Fibroblast of skin of back (primary cell): ENCODE data around the gene BAK1. TPM values are rescaled to one million over a fixed set of nuclear protein-coding genes. Genes with fewer than 3 reads are reported as not detected.

Source experiments
- DNase-seq: peaks from one replicate; pipeline ENCODE4 v3.0.0-alpha.2; 2013
- polyA plus RNA-seq, 2 experiments: library from polyadenylated mRNA; unstranded; fragments of 120-200 nt; gene quantifications; one replicate each; pipeline ENCODE4 v1.2.1, GENCODE V29; 2013; ENCODE audit not compliant: insufficient read length in 2 of 2

The BAK1 gene
- polyA plus RNA-seq (2013, experiment 1 of 2; ENCODE audit: insufficient read length): 34.3 TPM
- polyA plus RNA-seq (2013, experiment 2 of 2; ENCODE audit: insufficient read length): 20.7 TPM

DNA sequence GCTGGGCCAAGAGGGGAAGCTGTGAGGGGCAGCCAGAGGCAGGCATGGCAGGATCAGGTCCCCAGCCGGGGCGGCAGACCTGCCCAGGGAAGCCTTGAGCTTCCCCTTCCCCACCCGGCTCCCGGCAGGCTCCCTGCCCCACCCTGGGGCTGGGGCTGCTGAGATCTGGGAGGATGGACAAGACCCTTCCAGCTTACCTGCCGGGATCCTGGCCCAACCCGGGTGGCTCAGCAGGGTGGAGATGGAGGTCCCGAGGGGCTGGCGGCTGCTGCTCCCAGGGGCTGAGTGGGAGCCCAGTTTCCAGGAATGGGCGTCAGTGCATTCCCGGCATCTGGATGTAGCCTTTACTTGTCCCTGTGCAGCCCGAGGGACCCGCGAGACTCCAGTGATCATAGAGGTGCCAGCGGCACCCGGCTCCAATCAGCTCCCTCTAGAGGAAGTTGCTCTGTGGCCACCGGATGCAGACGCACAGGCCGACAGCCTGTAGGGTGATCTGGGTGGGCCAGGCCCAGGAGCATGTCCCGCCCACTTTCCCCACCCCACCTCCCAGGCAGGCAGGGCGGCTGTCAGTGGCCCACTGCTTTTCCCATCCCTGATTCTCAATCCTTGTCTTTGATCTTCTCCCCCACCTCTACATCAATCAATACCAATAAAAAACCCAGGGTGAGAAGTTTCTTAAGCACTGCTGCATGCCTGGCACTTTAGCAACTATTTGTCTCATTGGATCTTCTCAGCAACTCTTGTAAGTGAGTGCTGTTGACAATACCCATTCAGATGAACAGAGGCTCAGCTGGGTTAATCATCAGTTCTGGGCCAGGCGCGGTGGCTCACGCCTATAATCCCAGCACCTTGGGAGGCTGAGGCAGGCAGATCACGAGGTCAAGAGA lies at the start of gene BAK1:
Gene BAK1, minus strand, starts transcription at position 449 of the 887 bp plus-strand sequence. CDS start 2,672 bp downstream, outside the sequence.
- DNase-seq: peak; percentile 92

DNA sequence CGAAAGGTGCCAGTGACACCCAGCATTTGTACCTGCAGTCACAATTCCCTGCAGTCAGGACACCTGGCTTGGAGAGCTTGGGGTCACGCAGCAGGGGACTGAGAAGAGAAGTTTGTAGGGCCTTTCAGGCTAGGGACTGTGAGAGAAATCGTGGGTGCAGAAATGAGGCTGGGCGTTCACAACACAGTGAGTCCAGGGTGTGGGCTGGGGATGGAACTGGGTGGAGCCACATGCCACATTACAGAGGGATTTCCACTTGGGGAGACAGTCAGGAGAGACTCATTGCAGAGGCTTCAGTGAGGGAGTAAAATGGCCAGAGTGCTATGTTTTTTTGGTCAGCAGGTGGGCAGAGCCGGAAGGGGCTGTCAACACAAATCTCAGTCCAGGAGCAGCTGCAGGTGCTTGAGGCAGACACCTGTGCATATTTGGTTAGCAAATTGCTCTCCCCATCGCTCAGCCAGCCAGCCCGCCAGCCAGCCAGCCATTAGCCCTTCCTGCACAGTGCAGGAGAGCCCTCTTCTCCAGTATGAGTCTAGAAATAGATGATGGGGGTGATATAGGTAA lies 48.4 kb upstream of the BAK1 start:
- no peak for DNase-seq

DNA sequence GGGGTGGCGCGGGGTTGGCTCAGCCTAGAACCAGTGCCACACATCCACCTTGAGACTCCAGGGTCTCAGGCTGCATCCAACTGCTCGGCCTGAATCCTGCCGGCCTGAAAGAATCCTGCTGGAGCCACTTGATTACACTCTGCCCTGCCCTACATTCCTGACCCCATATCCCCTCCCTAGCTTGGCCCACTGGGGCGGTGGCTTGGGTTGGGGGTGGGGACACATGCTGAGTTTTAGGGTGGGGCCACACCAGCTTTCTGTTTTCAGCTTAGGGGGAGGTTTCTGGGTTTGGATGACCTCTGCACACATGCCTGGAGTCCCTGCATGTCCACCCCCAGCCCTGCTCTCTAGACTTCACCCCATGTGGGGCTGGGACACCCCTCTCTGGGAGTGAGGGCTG lies 47.8 kb upstream of the BAK1 start:
- no peak for DNase-seq

DNA sequence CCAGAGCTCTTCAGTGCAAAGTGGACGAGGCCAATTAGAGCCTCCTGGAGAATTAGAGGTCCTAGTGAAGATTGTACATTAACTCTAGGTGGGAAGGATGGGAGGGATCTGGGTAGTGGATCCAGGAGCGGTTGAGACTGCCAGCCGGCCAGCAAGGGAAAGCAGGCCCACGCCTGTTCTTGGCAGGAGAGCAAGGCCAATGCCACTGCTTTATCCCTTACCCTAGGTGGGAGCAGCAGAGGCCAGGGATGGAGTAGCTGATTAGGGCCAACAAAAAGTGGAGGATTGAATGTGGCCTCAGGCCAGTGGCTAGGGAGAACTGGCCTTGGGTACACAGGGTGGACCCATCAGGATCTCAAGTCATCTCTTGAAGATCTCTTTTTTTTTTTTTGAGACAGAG lies 44.8 kb upstream of the BAK1 start:
- no peak for DNase-seq

DNA sequence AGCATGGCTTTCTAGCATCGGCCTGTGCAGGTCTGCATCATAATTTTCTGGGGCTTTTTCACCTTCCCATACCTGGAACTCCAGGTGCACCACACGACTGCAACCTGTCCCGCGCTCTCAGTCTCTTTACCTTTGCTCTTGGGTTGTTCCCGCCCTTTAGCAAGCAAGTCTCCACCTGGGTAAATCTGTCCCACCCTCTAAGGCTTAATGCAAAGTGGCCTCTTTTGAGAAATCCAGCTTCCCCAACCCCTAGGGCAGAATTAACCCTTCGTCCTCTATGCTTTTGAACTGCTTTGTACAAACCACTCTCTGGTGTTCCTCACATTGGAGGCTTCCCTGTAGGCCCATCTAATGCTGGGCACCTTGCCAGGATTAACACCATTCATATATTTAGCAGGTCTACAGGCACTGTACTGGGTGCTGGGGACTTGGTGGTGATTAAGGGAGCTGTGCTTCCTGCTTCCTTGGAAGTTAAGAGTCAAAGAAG lies 43.9 kb upstream of the BAK1 start:
- DNase-seq: no peak

DNA sequence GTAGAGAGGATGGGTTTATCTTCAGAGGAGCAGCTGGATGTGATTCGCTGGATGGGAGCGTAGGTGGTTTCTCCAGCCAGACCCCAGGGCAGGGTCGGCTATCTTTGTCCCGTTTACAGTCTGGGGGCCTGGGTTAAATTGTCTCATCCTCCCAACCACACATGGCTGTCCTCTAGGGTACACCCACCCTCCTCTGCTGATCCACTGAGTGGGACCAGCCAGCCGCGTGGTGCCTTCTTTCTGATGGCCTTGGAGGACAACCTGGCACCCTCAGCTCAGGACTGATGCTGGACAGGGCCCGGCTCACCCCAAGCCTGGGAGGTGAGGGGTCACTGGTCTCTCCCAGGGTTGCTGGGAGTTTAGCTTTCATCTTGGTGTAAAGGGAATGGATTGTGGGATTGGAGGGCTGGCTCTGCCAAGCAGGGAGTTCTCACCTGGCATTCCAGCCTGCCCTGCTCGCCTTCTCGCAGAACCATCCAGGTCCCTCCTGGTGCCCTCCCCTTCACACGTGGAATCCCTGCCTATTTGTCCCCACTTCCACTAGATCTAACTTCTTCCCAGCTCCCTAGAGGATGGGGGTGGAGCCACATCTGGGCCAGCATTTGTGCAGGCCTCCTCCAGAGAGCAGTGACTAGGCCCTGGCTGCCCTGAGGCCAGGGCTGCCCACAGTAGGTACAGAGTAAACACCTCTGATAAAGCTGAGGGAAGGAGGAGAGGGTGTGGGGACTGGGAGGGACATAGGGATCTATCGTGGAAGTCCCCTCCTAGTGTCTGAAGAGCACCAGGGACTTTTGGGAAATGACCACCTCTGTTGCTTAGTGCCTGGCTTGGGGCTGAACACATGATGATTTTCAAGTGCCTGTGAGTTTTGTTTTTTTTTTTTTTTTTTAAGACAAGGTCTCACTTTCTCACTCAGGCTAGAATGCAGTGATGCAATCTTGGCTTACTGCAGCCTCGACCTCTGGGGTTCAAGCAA lies 42.7 kb upstream of the BAK1 start:
- DNase-seq: no peak

DNA sequence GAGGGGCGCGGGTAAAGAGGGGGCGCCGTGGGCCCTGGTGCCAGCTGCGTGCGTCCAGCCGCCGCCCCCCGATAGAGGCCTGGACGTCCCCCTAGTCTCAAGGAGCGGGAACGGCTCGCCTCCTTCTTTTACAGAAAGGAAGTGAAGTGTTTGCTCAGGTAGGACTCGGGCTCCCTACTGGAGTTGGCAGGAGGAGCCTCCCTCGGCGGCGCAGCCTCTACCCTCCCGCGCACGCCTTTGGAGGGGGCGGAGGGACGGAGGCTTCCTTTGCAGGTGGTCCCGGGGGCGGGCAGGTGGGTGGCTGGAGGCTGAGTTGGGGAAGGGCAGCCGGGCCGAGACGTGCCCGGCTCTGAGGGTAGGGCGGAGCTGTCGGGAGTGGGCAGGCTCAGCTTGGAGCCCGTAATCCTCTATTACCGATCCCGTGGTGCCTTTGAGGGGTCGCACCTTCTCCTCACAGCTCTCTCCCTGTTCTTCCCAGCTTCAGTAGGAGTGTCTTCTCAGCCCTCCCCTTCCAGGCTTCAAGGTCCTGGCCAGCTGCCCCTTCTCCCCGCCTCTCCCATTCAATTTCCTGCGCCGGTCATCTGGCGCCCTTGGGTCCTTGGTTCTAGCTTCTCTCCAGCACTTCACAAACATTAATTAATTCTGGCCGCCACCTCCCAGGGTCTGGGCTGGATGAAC lies 41.8 kb upstream of the BAK1 start:
- DNase-seq: no peak

DNA sequence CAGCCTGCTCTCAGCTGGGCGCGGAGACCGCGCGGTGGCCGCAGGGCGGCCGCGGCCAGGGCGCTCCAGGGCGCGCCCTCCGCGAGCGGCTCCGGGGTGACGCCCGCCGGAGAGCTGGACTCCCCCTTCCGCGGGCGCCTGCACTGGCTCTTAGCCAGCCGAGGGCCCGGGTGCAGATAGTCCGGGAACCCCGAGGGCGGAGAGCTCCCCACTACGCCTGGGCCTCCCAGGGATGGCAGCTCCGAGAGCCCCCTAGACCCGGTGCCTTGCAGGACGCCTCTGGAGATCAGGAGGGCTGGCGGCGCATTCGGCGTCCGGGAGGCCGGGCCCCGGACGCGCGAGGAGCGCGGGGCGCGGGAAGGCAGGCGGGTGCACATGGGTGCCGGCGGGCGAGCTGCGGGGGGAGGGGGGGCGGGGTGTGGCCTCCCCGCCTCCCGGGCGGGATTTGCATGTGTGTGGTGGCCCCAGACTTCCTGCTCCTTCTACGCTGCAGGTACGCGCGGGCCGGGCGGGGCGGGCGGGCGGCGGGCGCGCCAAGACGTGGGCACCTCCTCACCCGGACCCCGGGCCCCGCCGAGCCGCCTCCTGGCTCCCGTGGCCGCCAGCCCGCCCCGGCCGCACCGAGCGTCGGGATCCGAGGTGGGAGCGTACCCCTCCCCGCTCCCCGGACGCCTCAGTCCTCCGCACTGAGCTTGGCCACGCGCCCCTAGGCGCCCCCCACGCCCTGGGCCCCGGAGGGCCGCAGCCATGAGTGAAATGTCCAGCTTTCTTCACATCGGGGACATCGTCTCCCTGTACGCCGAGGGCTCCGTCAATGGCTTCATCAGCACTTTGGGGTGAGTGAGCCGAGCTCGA lies 41.0 kb upstream of the BAK1 start, which contains the start of gene ITPR3:
Gene ITPR3, plus strand, starts transcription at position 467 of the 855 bp plus-strand sequence. Its CDS starts 281 bp downstream, at position 748.
- peak; percentile 25 for DNase-seq

DNA sequence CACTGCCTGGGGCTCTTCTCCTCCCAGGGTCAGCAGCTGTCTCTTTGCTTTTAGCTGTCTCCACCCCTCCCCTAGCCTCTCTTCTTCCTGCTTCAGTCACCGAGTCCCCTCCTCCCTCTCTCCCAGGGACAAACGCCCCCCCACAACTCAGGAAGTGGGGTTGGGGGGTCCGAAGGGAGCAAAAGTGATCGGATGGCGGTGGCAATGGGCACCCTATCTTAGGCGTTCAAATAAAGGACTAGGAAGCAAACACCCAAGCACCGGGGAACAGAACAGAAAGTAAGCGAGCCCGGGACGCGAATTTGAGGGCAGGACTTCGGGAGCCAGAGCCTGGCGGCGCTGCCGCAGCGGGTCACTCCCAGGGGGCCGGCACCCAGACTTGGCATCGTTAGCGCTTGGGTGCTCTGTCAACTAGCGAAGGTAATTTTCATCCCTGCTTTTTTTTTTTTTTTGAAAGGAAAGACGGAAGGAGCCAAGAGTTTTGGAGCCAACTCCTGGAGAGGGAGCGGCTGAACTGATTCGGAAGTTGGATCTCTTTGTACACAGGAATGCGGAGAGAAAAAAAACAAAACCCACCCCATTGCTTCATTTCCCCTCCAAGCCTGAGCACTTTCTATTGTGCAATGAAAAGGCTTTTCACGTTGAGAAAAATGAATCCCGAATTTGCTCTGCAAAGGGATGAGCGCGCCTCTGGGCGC lies 40.2 kb upstream of the BAK1 start:
- peak; percentile 25 for DNase-seq

DNA sequence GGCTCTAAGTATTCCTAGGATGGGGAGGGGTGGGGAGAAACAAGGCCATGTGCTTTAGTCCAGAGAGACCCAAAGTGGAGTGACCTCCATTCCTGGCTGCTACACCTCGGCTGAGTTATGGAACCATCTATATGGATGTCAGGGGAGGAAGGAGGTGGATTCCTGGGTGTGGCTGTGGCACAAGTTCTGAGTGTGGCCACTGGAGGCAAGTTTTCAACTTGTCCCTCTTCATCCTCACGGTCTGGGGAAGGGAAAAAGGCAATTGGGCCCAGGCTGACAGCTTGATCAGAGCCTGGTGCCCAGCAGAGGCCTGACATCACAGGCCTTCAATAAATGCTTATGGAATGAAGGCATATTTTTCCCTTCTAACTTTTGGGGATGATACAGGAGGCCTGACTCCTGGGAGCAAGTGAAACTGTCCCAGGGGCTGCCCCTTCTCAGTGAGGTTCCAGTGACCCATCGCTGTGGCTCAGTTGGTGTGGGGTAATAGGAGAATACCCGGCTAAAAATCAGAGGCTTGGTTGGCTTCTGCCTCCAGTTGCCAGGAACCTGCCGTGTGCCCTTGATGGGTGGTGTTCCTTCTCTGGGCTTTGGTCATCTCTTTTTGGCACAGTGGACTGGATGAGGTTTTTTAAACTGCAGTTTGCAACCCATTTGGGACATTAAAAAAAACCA lies 39.2 kb upstream of the BAK1 start:
- DNase-seq: no peak

DNA sequence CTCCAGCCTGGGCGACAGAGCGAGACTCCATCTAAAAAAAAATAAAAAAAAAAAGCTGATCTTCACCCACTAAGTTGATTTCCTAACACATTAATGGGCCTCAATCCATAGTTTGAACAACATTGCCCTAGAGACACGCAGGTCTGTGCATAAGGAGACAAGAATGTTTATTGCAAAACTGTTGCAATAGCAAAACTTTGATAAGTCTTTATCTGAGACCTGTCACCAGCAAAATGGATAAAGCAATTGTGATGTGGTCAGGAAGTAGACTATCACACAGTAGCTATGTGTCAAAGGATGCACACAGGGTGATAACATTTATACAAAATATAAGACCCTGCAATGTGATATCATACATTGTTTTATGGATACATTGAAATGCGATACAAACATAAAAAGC lies 36.8 kb upstream of the BAK1 start:
- no peak for DNase-seq

DNA sequence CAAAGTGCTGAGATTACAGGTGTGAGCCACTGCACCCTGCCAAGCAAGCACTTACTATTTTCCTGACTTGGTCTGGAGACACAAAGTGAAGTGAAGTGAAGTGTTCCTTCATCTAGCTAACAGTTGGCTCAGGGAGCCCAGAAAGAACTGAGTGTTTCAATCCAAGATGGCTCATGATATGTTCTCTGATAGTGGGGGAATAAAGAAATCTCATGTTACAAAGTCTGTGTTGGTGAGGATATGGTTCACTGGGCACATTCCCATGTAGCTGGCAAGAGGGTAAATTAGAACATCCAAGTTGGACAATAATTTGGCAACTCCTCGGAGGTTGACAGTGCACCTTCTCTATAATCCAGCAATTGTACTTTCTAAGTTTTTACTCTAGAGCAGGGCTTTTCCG lies 36.0 kb upstream of the BAK1 start:
- no peak for DNase-seq

DNA sequence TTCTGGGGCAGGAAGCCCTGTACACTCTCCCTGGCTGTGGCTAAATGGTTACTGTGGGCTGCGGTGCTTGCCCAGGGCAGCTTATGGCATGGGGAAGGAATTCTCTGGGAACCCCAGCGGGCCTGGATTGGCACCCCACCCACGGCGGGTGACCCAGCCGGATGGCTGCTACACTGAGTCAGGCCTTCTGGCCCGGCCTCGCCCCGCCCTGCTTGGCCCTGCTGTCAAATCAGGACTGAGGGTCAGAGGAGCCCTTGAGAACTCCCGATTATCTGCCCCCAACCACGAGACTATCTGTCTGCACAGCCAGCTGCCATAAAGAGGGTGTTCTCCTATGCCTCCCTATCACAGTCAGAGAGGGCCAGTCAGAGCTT lies 33.7 kb upstream of the BAK1 start:
- peak; percentile 56 for DNase-seq

DNA sequence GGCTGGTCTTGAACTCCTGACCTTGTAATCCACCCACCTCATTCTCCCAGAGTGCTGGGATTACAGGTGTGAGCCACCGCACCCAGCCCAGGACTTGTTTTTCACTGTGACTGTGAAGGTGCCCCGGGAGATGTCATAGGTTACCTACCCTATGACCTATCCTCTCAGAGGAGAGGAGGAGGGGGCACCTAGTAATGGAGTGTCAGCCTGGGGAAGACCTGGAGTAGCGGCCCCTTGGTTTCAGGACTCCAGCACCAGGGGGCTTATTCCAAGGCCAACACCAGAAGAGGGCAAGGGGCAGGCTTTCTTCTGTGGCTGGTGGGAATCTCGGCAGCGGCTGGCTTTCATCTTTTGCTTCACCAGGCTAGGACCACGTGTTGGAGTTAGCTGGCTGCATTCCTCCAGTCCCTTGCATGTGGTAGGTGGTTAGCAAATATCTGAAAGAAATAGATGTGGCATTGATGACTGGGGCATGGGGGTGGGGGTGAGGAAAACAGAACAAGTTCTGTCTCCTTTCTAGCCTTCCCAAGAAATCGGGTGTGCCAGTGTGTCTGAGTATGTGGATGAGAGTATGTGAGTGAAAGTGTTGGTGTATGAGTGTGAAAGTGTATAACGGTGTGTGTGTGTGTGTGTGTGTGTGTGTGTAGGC lies 33.2 kb upstream of the BAK1 start:
- peak; percentile 55 for DNase-seq

DNA sequence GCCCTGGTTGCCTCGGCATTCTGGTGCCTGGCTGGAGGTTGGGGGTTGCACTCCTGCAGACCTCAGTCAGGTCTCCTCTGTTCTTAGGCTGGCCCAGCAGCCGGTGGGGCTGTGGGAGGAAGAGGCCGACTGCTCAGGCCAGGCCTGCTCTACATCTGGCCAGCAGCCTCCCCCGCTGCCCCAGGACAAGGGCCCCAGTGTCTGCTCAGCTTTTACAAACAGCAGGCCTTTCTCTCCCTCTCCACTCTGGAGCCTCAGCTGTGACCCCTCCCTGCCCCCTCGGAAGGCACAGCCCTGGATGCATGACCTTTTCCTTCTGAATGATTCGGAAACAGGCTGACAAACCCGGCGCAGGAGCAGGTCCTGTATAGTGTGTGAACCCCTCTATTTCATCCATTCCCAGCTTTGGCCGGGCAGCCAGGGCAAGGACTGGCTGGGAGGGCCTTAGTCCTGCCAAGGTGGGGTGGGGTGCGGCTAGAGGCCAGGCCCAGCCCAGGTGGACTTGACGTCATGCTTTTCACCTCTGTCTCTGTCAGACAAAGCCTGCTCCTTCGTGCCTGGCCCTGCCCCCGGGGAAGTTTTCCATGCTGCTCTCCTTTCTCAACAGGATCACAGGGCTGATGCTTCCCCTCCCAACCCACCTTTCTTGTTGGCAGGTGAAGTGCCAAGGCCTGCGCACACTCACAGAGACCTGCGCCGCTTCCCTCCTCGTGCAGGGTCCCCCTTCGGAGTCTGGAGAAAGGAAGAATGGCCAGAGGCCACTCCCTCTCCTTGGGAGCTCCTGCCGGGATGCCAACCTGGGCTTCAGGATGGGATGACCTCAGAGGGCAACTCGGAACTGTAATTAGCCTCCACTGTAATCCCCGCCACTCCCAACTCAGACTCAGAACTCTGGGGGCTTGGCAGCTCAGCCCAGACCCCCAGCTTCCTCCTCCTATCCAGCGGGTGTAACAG lies 31.0 kb upstream of the BAK1 start:
- DNase-seq: no peak

DNA sequence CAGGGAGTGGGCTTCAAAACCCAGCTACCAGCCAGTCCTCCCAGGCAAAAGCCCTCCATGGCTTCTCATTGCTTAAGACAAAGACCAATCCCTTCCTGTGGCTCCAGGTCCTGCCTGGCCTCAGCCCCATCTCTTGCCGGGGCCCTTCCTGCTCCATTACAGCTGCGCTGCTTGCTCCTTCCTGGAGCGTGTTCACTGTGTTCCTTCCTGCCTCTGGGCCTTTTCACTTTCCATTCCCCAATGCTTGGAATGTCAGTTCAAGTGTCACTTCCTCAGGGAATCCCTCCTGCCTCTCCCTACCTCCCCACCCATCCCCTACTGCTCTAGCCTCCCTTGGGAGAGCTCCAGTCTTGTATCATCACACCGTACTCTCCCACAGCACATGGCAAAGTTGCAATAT lies 30.0 kb upstream of the BAK1 start:
- DNase-seq: peak; percentile 18

DNA sequence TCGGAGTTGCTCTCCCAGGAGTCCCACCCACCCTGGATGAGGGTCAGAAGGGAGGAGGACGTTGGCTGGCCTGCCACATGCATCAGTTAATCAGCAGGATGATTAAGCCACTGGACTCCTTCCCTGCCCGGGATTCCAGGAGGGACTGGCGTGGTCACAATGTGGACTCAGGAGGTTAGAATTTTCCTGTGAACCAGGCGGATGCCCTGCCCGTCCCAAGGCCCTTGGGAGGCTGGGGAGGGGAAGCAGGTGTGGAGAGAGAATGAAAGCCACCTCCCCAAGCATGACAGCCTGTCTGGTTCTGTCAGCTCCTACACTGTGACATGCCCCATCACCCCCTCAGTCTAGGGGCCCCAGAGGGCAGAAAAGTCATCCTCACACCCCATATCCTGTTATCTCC lies 29.5 kb upstream of the BAK1 start:
- DNase-seq: peak; percentile 48

DNA sequence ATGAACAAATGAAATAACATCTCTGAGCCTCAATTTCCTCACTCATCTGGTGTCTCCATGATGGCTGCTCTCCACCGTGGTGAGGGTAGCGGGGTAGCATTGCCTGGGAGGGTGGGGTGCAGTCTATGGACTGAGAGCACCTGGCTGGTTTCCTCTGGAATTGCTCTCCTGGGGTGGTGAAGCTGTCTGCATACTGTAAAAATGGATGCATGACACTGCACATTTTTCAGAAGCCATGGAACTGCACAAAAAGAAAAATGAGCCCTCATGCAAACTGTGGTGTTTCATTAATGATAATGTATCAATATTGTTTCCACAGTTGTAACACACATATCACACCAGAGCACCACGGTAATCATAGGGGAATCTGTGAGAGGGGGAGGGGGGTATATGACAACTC lies 28.9 kb upstream of the BAK1 start:
- no peak for DNase-seq
